HG03025 (cell line): ENCODE results near the gene TBC1D21.
"Not testable (repeated sequence)": the region's sequence is repeated elsewhere in the genome, so short reads cannot be mapped to it uniquely, and the experiment has no call there.

Source experiments
- ATAC-seq: cut with Tn5 transposase; IDR thresholded peaks from one replicate; pipeline ENCODE4 v1.9.1; 2021; ENCODE audit warnings: mild to moderate bottlenecking, moderate library complexity; ENCODE audit not compliant: unreplicated experiment, low FRiP score

The TBC1D21 gene

DNA sequence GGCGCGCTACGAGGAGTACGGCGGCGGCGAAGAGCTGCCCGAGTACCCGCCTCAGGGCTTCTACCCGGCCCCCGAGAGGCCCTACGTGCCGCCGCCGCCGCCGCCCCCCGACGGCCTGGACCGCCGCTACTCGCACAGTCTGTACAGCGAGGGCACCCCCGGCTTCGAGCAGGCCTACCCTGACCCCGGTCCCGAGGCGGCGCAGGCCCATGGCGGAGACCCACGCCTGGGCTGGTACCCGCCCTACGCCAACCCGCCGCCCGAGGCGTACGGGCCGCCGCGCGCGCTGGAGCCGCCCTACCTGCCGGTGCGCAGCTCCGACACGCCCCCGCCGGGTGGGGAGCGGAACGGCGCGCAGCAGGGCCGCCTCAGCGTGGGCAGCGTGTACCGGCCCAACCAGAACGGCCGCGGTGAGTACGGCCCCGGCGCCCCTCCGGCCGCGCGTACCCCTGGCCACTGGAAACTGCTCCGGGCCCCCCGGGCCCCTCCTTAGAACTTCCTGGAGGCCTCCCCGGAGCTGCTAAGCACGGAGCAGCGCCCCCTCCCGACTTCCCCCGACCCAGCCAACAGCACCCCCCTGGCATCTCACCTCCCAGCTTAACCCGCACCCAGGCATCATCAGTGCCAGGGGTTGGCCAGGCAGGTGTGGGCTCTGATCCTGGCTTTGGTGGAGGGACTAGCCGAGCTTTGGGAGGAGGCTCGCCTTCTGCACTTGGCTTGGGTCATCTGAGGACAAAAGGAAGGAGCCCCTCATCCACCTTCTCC is 54.3 kb downstream of the TBC1D21 start:
- ATAC-seq = no peak

DNA sequence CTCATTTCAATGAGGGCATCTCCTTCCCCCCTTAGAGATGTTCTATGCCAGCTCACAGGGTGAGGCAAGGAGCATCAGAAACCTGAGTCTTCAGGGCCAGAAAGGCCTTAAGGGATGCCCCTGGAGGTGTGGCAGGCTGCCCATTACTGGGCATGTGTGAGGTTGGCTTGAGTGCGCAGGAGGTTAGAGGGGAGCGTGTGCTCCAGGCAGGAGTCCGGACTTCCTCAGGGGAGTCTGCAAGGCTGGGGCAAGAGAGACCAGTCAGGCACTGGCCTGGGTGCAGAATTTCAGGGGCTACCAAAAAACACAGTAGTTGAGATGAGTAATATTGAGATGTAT is 54.8 kb downstream of the TBC1D21 start:
- ATAC-seq = no peak

DNA sequence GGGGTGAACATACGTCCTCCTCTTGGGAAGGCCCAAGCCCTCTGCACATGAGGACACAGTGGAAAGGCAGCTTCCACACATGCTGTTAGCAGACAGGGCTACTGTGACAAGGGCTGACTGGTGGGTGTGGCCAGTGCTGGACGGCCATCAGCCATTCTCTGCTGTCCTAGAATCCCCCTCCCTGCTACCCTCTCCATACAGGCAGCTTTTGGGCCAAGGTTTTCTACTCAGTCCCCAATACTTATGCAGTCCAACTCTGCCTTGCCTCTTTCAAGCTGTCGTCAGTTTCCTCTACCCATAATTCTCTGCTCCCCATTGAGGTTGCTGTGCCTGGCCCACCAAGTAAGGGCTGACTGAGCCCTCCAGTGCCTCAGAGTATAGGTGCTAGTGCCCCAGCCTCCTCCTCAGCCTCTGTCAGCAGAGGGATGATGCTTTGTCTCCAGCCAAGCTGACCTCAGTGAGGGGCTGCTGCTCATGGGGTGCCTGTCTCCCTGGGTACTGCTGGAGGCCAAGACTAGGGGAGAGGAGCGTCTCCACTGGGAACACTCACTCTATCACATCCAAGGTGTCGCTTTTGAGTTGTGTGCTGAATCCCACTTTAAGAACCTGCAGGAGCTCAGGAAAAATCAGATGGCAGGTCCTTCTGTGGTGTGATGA is 55.7 kb downstream of the TBC1D21 start:
- ATAC-seq = no peak

DNA sequence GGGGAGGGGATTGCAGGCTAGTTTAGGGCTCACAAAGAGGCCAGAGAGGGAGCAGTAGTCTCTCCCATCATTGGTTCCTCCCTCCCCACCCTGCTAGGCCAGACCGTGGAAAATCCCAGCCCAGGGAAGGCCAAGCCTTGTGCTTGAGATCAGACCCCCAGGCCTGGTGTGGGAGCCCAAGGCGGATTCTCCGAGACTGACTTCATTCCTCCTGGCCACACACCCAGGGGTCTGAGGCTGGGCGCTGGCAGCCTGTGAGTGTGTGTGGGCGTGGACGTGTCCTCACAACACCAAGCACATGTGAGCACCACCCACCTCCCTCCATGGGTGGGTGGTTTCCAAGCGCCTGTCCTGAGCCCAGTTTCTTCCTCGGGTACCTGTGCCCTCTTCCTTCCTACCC is 57.0 kb downstream of the TBC1D21 start:
- no peak for ATAC-seq

DNA sequence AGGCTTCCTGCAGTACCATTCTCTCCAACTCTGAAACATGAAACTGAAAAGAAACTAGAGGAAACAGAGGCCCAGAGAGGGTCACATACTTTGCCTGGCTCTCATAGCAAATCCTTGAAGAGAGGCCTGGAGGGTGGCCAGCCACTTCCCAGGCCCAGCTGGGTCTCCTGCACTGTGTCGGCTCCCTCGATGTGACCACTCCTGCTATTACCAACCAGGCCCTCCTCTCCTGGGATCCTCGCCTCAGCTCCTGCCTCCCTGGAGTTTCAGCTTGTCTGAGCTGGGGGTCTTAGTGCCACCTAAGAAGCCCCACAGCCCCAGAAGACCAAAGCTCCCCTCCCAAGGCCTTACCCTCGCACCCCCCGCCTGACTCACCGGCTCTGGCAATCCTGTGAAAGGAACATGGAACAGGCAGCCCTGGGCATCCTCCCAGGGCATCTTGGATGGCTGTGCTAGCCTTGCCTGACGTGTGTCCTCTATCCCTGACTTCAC is 57.5 kb downstream of the TBC1D21 start:
- no peak for ATAC-seq

DNA sequence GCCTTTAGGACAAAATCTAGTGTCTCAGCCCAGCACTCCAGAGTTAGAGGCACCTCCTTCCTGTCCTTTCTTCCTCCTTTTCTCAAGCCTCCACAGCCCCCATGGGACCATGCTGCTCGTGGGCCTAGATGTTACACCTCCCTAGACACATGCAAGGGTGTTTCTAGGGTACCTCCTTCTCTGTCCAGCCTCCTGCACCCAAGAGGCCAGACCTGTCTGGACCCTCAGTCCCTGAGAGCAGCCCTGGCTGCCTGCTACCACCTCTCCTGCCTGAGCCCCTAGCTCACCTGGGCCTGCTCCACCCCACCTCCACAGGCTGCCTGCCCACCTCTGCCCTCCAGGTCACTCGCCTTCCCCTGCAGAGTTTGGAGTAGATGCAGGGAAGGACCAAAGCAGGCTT is 58.1 kb downstream of the TBC1D21 start:
- no peak for ATAC-seq

DNA sequence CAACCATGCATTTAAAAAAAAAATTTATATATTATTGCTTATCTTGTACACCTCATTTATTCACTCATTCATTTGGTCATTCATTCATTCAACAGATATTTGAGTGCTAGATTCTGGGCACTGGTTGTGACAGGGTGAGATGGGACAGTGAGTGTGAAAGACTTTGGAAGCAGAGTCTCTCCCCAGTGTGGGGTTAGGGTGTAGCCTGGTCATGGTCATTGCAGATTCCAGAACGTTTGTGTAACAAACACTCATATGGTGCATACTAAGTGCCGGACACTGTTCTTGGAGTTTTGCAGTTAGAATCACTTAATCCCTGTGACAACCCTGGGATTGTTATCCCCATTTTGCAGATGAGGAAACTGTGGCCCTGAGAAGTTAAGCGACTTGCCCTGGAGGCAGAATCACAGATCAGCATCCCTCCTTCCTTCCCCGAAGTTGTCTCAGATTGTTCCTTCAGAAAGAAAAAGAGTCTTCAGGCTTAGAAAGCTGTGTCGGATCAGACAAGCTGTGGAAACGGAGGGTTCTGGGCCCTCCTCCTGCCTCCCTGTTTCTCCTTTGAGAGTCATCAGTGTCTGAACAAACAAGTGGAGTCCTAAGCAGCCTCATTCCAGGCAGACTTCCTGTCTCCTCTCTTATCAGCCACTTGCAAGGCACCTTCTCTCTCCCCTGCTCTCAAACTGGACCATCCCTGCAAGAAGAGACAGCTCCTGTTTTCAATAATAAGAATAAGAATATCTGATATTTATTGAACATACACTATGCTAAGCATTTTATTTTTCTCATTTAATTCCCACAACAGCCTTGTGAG is 59.2 kb downstream of the TBC1D21 start:
- no peak for ATAC-seq

DNA sequence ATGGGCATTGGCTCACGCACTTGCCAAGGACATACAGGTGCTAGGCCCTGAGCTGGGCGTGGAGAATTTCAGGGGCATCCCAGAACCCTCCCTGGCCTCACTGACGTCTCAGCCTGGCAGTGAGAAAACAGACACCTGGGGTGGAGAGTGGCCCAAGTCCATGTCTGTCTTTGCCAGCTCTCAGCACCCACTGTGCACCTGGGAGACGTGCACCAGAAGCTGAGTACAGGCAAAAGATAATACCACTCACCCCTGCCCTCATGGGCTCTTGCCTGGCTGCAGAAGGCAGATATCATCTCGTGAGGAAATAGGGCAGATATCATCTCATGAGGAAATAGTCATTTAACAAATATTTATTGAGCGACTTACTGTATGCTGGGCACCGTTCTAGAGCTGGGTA is 60.9 kb downstream of the TBC1D21 start:
- no peak for ATAC-seq

DNA sequence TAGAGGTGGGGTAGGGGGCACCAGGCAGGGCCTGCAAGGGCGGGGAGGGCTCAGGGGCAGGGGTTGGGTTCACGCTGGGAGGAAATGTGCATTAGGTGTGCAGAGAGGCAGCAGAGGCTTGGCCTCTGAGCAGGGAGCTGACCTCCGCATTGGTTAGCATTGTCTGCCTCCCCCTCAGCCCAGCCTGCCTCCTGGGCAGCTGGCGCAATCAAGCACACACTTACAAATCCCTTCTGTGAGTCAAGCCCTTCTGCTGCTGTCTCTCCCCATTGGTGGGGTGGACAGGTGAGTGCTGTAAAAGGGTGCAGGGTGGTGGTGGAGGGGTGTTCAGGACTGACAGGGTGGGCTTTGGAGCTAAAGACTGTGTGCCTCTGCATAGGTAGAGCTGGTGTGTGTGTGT is 62.2 kb downstream of the TBC1D21 start:
- ATAC-seq = no peak

DNA sequence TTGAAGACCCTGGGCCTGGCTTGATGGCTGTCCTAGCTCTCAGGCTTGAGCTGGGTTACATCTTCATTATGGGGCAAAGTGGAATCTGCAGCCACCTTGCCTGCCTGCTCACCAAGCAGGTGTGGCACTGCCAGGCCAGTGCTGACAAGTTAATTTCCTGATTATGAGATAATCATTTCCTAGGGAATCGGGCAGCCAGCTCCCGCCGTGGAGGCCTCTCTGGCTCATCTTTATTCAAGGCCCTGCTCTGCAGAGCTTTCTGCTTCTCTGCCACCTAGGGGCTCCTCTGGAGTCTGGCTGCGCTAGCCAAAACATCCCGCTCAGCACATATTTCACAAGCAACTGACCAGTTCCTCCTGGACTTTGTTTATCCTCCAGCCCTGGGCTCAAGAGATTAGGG is 62.8 kb downstream of the TBC1D21 start:
- ATAC-seq = no peak

DNA sequence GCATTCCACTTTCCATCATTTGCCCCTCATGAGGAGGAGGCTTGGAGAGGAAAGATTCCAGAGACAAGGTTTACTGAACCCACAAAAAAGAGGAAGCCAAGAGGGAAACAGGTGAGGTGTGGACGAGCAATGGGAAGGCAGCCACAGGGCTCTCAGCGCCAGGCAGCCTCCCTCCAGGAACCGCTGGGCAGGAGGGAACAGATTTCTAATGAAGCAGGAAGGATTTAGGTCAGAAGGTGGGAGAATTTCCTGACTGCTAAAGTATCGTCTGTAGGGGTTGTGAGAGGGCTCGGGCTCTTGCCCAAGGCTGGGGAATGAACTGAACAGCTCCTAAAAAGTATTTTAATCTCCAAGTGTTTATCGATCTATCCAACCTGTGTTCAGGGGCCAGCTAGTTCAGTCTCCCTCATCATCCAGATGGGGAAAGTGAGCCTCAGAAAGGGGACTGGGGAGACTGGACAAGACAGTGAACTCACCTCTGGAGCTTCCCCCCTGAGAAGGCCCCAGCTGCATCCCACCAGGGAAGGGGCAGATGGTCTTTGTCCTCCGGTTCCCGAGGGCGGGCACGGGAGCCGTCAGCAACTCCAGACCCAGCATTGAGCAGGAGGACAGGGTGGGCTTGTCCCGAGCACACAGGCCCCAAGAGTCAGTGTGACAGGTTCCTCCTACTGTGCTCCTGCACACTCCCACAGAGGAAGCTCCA is 63.4 kb downstream of the TBC1D21 start:
- ATAC-seq = no peak

DNA sequence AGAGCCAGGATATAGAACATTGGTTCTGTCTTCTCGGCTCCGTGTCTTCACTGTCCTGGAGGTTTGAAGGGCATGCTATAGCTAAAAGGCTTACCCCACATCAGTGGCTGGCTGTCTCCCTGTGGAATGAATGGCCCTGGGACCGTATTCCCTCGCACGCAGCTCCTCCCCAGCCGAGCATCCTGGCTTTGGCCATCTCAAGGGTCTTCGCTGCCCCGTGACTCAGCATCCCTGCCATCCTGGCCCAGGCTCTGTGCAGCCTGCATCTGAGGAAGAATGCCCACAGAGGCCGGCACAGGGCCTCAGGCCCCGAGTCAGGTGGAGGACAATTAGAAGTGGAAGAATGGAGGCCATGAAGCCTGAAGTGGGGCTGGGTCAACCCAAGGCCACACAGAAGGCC is 63.9 kb downstream of the TBC1D21 start:
- no peak for ATAC-seq

DNA sequence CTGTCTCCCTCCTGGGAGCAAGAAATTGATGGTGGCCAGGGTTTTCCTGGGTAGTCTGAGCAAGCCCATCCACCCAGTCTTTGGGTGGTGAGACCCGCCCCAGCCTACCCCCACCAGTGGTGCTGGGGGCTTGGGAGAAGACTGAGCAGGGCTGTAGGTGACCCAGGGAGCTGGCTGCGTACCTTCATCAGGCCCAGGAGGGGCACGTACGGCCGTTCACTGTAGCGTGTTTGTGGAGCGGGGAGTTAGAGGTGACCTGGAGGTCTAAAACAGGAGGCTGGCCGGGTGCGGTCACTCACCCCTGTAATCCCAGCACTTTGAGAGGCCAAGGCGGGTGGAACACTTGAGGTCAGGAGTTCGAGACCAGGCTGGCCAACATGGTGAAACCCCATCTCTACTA is 64.4 kb downstream of the TBC1D21 start:
- no peak for ATAC-seq

DNA sequence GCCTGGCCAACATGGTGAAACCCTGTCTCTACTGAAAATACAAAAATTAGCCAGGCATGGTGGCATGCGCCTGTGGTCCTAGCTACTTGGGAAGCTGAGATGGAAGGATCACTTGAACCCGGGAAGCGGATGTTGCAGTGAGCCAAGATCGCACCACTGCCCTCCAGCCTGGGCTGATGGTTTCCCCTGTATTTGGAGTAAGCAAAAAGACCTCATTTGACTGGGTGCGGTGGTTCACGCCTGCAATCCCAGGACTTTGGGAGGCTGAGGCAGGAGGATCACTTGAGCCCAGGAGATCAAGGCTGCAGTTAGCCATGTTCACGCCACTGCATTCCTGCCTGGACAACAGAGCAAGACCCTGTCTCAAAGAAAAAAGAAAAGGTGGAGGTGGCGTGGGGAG is 65.2 kb downstream of the TBC1D21 start:
- ATAC-seq = not testable (repeated sequence)
